GM12891 (cell line): ENCODE measurements around the gene RPLP1.

Source experiments
- POLR2AphosphoS5 ChIP-seq: IDR thresholded peaks from 2 replicates; pipeline ENCODE4 v1.6.1; 2011; ENCODE audit warnings: low read depth, low read length, control low read depth
- TAF1 ChIP-seq: IDR thresholded peaks from 2 replicates; pipeline ENCODE4 v1.6.1; 2011; ENCODE audit warnings: low read depth, low read length, control low read depth

DNA sequence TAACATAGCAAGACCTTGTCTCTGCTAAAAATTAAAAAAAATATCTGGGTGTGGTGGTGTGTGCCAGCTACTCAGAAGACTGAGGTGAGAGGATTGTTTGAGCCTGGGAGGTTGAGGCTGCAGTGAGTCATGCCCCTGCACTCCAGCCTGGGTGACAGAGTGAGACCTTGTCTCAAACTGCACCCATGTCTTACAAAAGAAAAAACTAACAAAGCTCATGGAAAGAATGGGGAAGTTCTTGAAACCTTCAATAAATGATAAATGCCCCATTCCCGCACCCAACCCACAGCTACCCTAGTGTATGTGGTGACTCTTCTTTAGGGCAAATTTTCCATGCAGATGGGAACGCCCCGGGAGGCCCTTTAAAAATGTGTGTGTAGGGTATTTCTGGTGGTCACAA lies 28.3 kb downstream of the RPLP1 start:
- TF ChIP-seq TAF1: no peak
- TF ChIP-seq POLR2AphosphoS5: no peak
